Natural killer cell (primary cell): ENCODE measurements around the gene OSTF1. TPM values are rescaled to one million over a fixed set of nuclear protein-coding genes. Genes with fewer than 3 reads are reported as not detected.

Source experiments
- ATAC-seq, 3 donors: fragments of 150-1000 bp in 2 of 3; fragments of 200-7000 bp in 1 of 3; cut with Tn5 transposase; 1 replicate in 1 of 3; 2 replicates in 2 of 3; pipeline ENCODE4 v1.10.0; 2021; ENCODE audit warnings: mild to moderate bottlenecking in 2 of 3, moderate library complexity in 2 of 3
- DNase-seq, 2 donors: peaks; one replicate each; pipeline versions ENCODE4 v3.0.0 to v3.0.0-alpha.2; 2013 to 2021; ENCODE audit warnings: mixed read lengths in 1 of 2
- H3K27ac ChIP-seq: one replicate; pipeline ENCODE4 v1.5.1; 2013; ENCODE audit warnings: mild to moderate bottlenecking, low read length
- H3K27me3 ChIP-seq: one replicate; pipeline ENCODE4 v1.6.1; 2013; ENCODE audit warnings: low read length; ENCODE audit not compliant: control insufficient read depth, insufficient read depth
- H3K36me3 ChIP-seq: one replicate; pipeline ENCODE4 v1.6.1; 2013; ENCODE audit warnings: low read length; ENCODE audit not compliant: control insufficient read depth, insufficient read depth
- H3K4me1 ChIP-seq: one replicate; pipeline ENCODE4 v1.6.1; 2013; ENCODE audit warnings: low read length; ENCODE audit not compliant: control insufficient read depth, insufficient read depth
- H3K4me3 ChIP-seq: one replicate; pipeline ENCODE4 v1.5.1; 2013; ENCODE audit warnings: low read length
- H3K9me3 ChIP-seq: one replicate; pipeline ENCODE4 v1.6.1; 2013; ENCODE audit warnings: low read length; ENCODE audit not compliant: control insufficient read depth, insufficient read depth
- H3K27ac Mint-ChIP-seq, 2 donors: one replicate each; pipeline ENCODE4 v1.8.0; 2022; ENCODE audit warnings: mild to moderate bottlenecking in 2 of 2, mixed read lengths in 2 of 2, moderate library complexity in 1 of 2
- H3K27me3 Mint-ChIP-seq, 2 donors: one replicate each; pipeline ENCODE4 v1.8.0; 2022; ENCODE audit warnings: low read depth in 2 of 2, mixed read lengths in 2 of 2
- H3K36me3 Mint-ChIP-seq: one replicate; pipeline ENCODE4 v1.8.0; 2022; ENCODE audit warnings: mixed read lengths
- H3K4me1 Mint-ChIP-seq, 2 donors: one replicate each; pipeline ENCODE4 v1.8.0; 2022; ENCODE audit warnings: mixed read lengths in 2 of 2
- H3K4me3 Mint-ChIP-seq: one replicate; pipeline ENCODE4 v1.8.0; 2022; ENCODE audit warnings: mild to moderate bottlenecking, moderate library complexity, mixed read lengths
- H3K9me3 Mint-ChIP-seq, 2 donors: one replicate each; pipeline ENCODE4 v1.8.0; 2022; ENCODE audit warnings: mixed read lengths in 2 of 2
- WGBS: methylation state at CpG from one replicate; pipeline ENCODE4 v1.1.7; 2013; ENCODE audit warnings: missing lambda C conversion rate; ENCODE audit not compliant: insufficient coverage; 5-methylcytosine and 5-hydroxymethylcytosine counted together
- intact Hi-C: fragments of 100-400 bp; cut with micrococcal nuclease; formaldehyde crosslinking; loops from one replicate; pipeline ENCODE4 v1.14.2; 2022
- total RNA-seq, 4 donors: library from RNA; stranded (reverse); fragments of 120-200 nt in 1 of 4; gene quantifications; one replicate each; pipeline versions ENCODE4 v1.2.3 to v1.2.4, GENCODE V29; 2013 to 2022
- TF ChIP-seq, protein P1 (sequence below): fragments of 200-600 bp; IDR thresholded peaks from one replicate; pipeline ENCODE4 v1.8.0; 2022; ENCODE audit warnings: antibody characterized with exemption

OSTF1 gene
- total RNA-seq, 3 donors from 2014 or later (not counting 1 experiment from before 2014, with no cell fraction given), result 140 to 187 (median 177) TPM

- Mint-ChIP-seq H3K36me3 (peaks cover 6% of the 10 kb centered on the region), H3K4me3 (peak overlapping the region; percentile 74), H3K27me3 (no peaks in the 10 kb centered on the region), H3K9me3 (no peaks in the 10 kb centered on the region), H3K4me1 (peaks cover 72 to 82% of the 10 kb centered on the region in 2 donors), H3K27ac (peak overlapping the region; percentile 95 to 96)
- Histone ChIP-seq H3K36me3 (peaks cover 4% of the 10 kb centered on the region), H3K4me1 (peaks cover 64% of the 10 kb centered on the region), H3K4me3 (no peak overlapping the region), H3K27ac (peak overlapping the region; percentile 5), H3K27me3 (no peaks in the 10 kb centered on the region), H3K9me3 (no peaks in the 10 kb centered on the region)
- DNase-seq (no peak), ATAC-seq (no peak)
- intact Hi-C loops, result loop anchor here (5.0 kb wide), 1 partner anchor 41 kb away; no protein-coding TSS in a partner anchor
- TF ChIP-seq, protein P1, sequence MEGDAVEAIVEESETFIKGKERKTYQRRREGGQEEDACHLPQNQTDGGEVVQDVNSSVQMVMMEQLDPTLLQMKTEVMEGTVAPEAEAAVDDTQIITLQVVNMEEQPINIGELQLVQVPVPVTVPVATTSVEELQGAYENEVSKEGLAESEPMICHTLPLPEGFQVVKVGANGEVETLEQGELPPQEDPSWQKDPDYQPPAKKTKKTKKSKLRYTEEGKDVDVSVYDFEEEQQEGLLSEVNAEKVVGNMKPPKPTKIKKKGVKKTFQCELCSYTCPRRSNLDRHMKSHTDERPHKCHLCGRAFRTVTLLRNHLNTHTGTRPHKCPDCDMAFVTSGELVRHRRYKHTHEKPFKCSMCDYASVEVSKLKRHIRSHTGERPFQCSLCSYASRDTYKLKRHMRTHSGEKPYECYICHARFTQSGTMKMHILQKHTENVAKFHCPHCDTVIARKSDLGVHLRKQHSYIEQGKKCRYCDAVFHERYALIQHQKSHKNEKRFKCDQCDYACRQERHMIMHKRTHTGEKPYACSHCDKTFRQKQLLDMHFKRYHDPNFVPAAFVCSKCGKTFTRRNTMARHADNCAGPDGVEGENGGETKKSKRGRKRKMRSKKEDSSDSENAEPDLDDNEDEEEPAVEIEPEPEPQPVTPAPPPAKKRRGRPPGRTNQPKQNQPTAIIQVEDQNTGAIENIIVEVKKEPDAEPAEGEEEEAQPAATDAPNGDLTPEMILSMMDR, result no peak
- WGBS, result 74% methylated on average over 2 of the region's 2 CpGs
Measured at GRCh38 chr9:75105841-75106240, 17.5 kb downstream of the OSTF1 start.

- H3K27ac ChIP-seq, result no peak overlapping the region
- peaks cover 64% of the 10 kb centered on the region for H3K4me1 ChIP-seq
- no peaks in the 10 kb centered on the region for H3K27me3 ChIP-seq
- TF ChIP-seq, protein P1, result no peak
- Mint-ChIP-seq H3K4me3 (peak overlapping the region; percentile 32), H3K4me1 (peaks cover 69 to 78% of the 10 kb centered on the region in 2 donors), H3K27me3 (no peaks in the 10 kb centered on the region), H3K36me3 (peaks cover 6% of the 10 kb centered on the region), H3K9me3 (no peaks in the 10 kb centered on the region), H3K27ac (peak overlapping the region; percentile 95 to 96)
- DNase-seq, result no peak
- no peak for ATAC-seq
- no peak overlapping the region for H3K4me3 ChIP-seq
- H3K36me3 ChIP-seq, result peaks cover 4% of the 10 kb centered on the region
- intact Hi-C loops, result loop anchor here (5.0 kb wide), 1 partner anchor 40 kb away; no protein-coding TSS in a partner anchor
- WGBS, result 99% methylated on average over 5 of the region's 6 CpGs
- H3K9me3 ChIP-seq, result no peaks in the 10 kb centered on the region
Measured at GRCh38 chr9:75106857-75107256, 18.5 kb downstream of the OSTF1 start.

DNA sequence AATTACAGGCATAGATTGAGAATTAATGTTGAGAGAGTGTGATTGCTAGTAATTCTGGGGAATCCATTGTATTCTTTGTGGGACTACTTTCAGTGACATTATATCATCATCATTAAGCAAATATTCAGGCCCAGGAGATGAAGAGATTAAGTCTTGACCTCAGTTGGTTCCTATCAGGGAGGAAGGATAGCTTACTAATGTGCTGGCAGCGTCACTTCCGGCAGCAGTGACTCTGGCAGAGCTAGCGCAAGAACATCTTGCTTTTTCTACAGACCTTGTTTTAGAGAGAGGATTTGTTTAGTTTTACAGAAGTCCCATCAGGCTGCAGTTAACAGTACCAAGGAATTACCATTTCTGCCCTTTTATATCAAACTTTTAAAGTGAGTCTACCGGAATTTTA, 20.3 kb downstream of the OSTF1 start:
- no peaks in the 10 kb centered on the region for H3K27me3 Mint-ChIP-seq
- TF ChIP-seq, protein P1, result no peak
- H3K4me1 Mint-ChIP-seq, result peaks cover 70 to 78% of the 10 kb centered on the region in 2 donors
- H3K36me3 Mint-ChIP-seq, result no peaks in the 10 kb centered on the region
- Histone ChIP-seq H3K27ac (peak overlapping the region; percentile 50), H3K9me3 (no peaks in the 10 kb centered on the region), H3K27me3 (no peaks in the 10 kb centered on the region), H3K4me3 (no peak overlapping the region), H3K36me3 (peaks cover 4% of the 10 kb centered on the region), H3K4me1 (peaks cover 49% of the 10 kb centered on the region)
- intact Hi-C loops, result loop anchor here (2.0 to 5.0 kb wide), 2 partner anchors 14 to 39 kb away; no protein-coding TSS in a partner anchor
- DNase-seq (peak in 1 of 2 donors; percentile 46), ATAC-seq (peak; percentile 71 to 84 (median 77))
- peak overlapping the region; percentile 69 for H3K4me3 Mint-ChIP-seq
- no peaks in the 10 kb centered on the region for H3K9me3 Mint-ChIP-seq
- 70% methylated on average over 3 of the region's 4 CpGs for WGBS
- peak overlapping the region; percentile 69 to 88 for H3K27ac Mint-ChIP-seq
